HUES64 (cell line): ENCODE results near the gene DNM1.
"Not testable (repeated sequence)": the region's sequence is repeated elsewhere in the genome, so short reads cannot be mapped to it uniquely, and the experiment has no call there.

Experiments
- H3K27ac ChIP-seq: 2 replicates; pipeline ENCODE4 v1.7.0; 2013; ENCODE audit warnings: low read depth, low read length, inconsistent platforms
- H3K27me3 ChIP-seq: 2 replicates; pipeline ENCODE4 v1.6.1; 2013; ENCODE audit warnings: mild to moderate bottlenecking, low read length; ENCODE audit not compliant: insufficient read depth
- H3K36me3 ChIP-seq: 2 replicates; pipeline ENCODE4 v1.6.1; 2013; ENCODE audit warnings: mild to moderate bottlenecking, low read length; ENCODE audit not compliant: insufficient read depth
- H3K4me1 ChIP-seq: 2 replicates; pipeline ENCODE4 v1.6.1; 2013; ENCODE audit warnings: mild to moderate bottlenecking, low read length, moderate library complexity; ENCODE audit not compliant: insufficient read depth
- H3K4me3 ChIP-seq: 2 replicates; pipeline ENCODE4 v1.5.1; 2013; ENCODE audit warnings: mild to moderate bottlenecking, low read length, moderate library complexity
- H3K9ac ChIP-seq: 2 replicates; pipeline ENCODE4 v1.6.1; 2013; ENCODE audit warnings: mild to moderate bottlenecking, low read depth, low read length
- H3K9me3 ChIP-seq: 2 replicates; pipeline ENCODE4 v1.6.1; 2013; ENCODE audit warnings: low read depth, low read length; ENCODE audit not compliant: insufficient read depth
- WGBS: fragments of 150-250, 120-280 bp; methylation state at CpG from one replicate; pipeline ENCODE4 v1.1.7; 2013; ENCODE audit warnings: missing lambda C conversion rate; 5-methylcytosine and 5-hydroxymethylcytosine counted together

Gene DNM1

GRCh38 chr9:128275198-128276007 lies 72.2 kb downstream of the DNM1 start, which contains the start of gene GOLGA2:
Gene GOLGA2 (minus strand): TSS chr9:128276007. CDS start chr9:128275976, 31 bp downstream.
- no peaks in the 10 kb centered on the region for H3K4me1 ChIP-seq
- peak within 1 kb of the TSS; percentile 91 for H3K27ac ChIP-seq
- under 1% methylated on average over 57 of the region's 57 CpGs for WGBS

GRCh38 chr9:128276008-128276573 lies 72.9 kb downstream of the DNM1 start, which contains the start of gene SWI5:
Gene SWI5 (plus strand): TSS chr9:128276276.
- under 1% methylated on average over 38 of the region's 38 CpGs for WGBS
- Histone ChIP-seq H3K4me3 (peak within 1 kb of the TSS; percentile 72), H3K27ac (peak within 1 kb of the TSS; percentile 91), H3K27me3 (no peaks in the 10 kb centered on the region), H3K9ac (peak within 1 kb of the TSS; percentile 81), H3K9me3 (no peaks in the 10 kb centered on the region), H3K4me1 (no peaks in the 10 kb centered on the region), H3K36me3 (peaks cover 23% of the 10 kb centered on the region)

More at GRCh38 chr9:128275198-128276007, 72.2 kb downstream of the DNM1 start, which contains the start of gene GOLGA2:
- Histone ChIP-seq H3K27me3 (no peaks in the 10 kb centered on the region), H3K36me3 (peaks cover 25% of the 10 kb centered on the region), H3K9me3 (no peaks in the 10 kb centered on the region), H3K9ac (peak within 1 kb of the TSS; percentile 81), H3K4me3 (peak within 1 kb of the TSS; percentile 72)

GRCh38 chr9:128276574-128277270 lies 73.5 kb downstream of the DNM1 start:
- Histone ChIP-seq H3K27ac (peak overlapping the region; percentile 67), H3K9ac (peak overlapping the region; percentile 76), H3K36me3 (peaks cover 17% of the 10 kb centered on the region), H3K4me1 (no peaks in the 10 kb centered on the region), H3K9me3 (no peaks in the 10 kb centered on the region), H3K27me3 (no peaks in the 10 kb centered on the region), H3K4me3 (peak overlapping the region; percentile 72)
- WGBS: 11% methylated on average over 23 of the region's 23 CpGs

GRCh38 chr9:128279088-128280073 lies 76.2 kb downstream of the DNM1 start:
- H3K4me3 ChIP-seq, H3K36me3 ChIP-seq, H3K27ac ChIP-seq, H3K27me3 ChIP-seq, H3K4me1 ChIP-seq, H3K9me3 ChIP-seq, H3K9ac ChIP-seq: not testable (repeated sequence)
- 91% methylated on average over 21 of the region's 22 CpGs for WGBS

GRCh38 chr9:128280084-128280622 lies 77.0 kb downstream of the DNM1 start:
- Histone ChIP-seq H3K27ac (no peak overlapping the region), H3K36me3 (no peaks in the 10 kb centered on the region), H3K27me3 (no peaks in the 10 kb centered on the region), H3K4me1 (no peaks in the 10 kb centered on the region), H3K9ac (no peak overlapping the region), H3K9me3 (no peaks in the 10 kb centered on the region), H3K4me3 (no peak overlapping the region)
- 96% methylated on average over 5 of the region's 5 CpGs for WGBS

- WGBS: 93% methylated on average over 6 of the region's 6 CpGs
- H3K36me3 ChIP-seq: peaks cover 13% of the 10 kb centered on the region
- H3K27me3 ChIP-seq: no peaks in the 10 kb centered on the region
- H3K9me3 ChIP-seq: no peaks in the 10 kb centered on the region
- no peaks in the 10 kb centered on the region for H3K4me1 ChIP-seq
- H3K4me3 ChIP-seq: no peak overlapping the region
- H3K27ac ChIP-seq: no peak overlapping the region
- no peak overlapping the region for H3K9ac ChIP-seq
These were observed 79.3 kb downstream of the DNM1 start for GRCh38 chr9:128282500-128282899.

GRCh38 chr9:128285033-128285784 lies 82.0 kb downstream of the DNM1 start:
- H3K36me3 ChIP-seq: peaks cover 23% of the 10 kb centered on the region
- no peak overlapping the region for H3K27ac ChIP-seq
- no peaks in the 10 kb centered on the region for H3K4me1 ChIP-seq
- H3K4me3 ChIP-seq: no peak overlapping the region
- H3K9me3 ChIP-seq: no peaks in the 10 kb centered on the region
- no peak overlapping the region for H3K9ac ChIP-seq
- no peaks in the 10 kb centered on the region for H3K27me3 ChIP-seq
- 93% methylated on average over 12 of the region's 12 CpGs for WGBS

- Histone ChIP-seq H3K9ac (no peak overlapping the region), H3K27ac (no peak overlapping the region), H3K36me3 (peaks cover 23% of the 10 kb centered on the region), H3K4me1 (no peaks in the 10 kb centered on the region), H3K27me3 (no peaks in the 10 kb centered on the region), H3K9me3 (no peaks in the 10 kb centered on the region), H3K4me3 (no peak overlapping the region)
- WGBS: 93% methylated on average over 6 of the region's 6 CpGs
These were observed 83.3 kb downstream of the DNM1 start for GRCh38 chr9:128286440-128286839.

- H3K4me1 ChIP-seq: no peaks in the 10 kb centered on the region
- H3K36me3 ChIP-seq: peaks cover 23% of the 10 kb centered on the region
- H3K9me3 ChIP-seq: no peaks in the 10 kb centered on the region
- no peak overlapping the region for H3K9ac ChIP-seq
- no peak overlapping the region for H3K4me3 ChIP-seq
- H3K27ac ChIP-seq: no peak overlapping the region
- no peaks in the 10 kb centered on the region for H3K27me3 ChIP-seq
- 96% methylated on average over 11 of the region's 11 CpGs for WGBS
These were observed 85.3 kb downstream of the DNM1 start for GRCh38 chr9:128288273-128289004.
